Inflammatory macrophage (primary cell): Measurements from ENCODE around the gene FAM72A.
"Not testable (repeated sequence)": the region's sequence is repeated elsewhere in the genome, so short reads cannot be mapped to it uniquely, and the experiment has no call there.

Source experiments
- DNase-seq, 2 donors: peaks; one replicate each; pipeline ENCODE4 v3.0.0-alpha.2; 2020 to 2022
- total RNA-seq, 18 experiments: gene quantifications; one replicate each; lab custom pipeline; 2026; ENCODE audit warnings: mixed read lengths in 6 of 18, inconsistent platforms in 2 of 18; lab: John Stamatoyannopoulos, UW

FAM72A gene
- 1.1 to 5.7 (median 2.4) reads per million in 18 experiments for total RNA-seq

GRCh38 chr1:206202789-206203363 lies at the start of gene FAM72A:
FAM72A (minus strand) TSS chr1:206202839; CDS start chr1:206202025, 814 bp downstream.
- DNase-seq, result peak; percentile 99 to 100

- DNase-seq, result not testable (repeated sequence)
These were observed 48.5 kb upstream of the FAM72A start for GRCh38 chr1:206250953-206251681.

- DNase-seq, result not testable (repeated sequence)
These were observed 43.7 kb upstream of the FAM72A start for GRCh38 chr1:206246129-206246886.

GRCh38 chr1:206245479-206245878 lies 42.8 kb upstream of the FAM72A start:
- DNase-seq, result not testable (repeated sequence)

GRCh38 chr1:206243335-206243734 lies 40.7 kb upstream of the FAM72A start:
- DNase-seq, result peak; percentile 65 to 71

- DNase-seq, result peak; percentile 32 to 40
These were observed 37.6 kb upstream of the FAM72A start for GRCh38 chr1:206240288-206240687.

GRCh38 chr1:206235190-206235589 lies 32.6 kb upstream of the FAM72A start:
- DNase-seq, result not testable (repeated sequence)

- not testable (repeated sequence) for DNase-seq
These were observed 31.7 kb upstream of the FAM72A start for GRCh38 chr1:206234189-206234916.

- not testable (repeated sequence) for DNase-seq
These were observed 30.5 kb upstream of the FAM72A start for GRCh38 chr1:206232970-206233645.

- DNase-seq, result not testable (repeated sequence)
These were observed 29.4 kb upstream of the FAM72A start for GRCh38 chr1:206231989-206232388.

- DNase-seq, result not testable (repeated sequence)
These were observed 26.6 kb upstream of the FAM72A start for GRCh38 chr1:206229286-206229685.

GRCh38 chr1:206226886-206227285 lies 24.2 kb upstream of the FAM72A start:
- not testable (repeated sequence) for DNase-seq

GRCh38 chr1:206225386-206225785 lies 22.7 kb upstream of the FAM72A start:
- not testable (repeated sequence) for DNase-seq

GRCh38 chr1:206224190-206224776 lies 21.6 kb upstream of the FAM72A start:
- DNase-seq, result not testable (repeated sequence)

GRCh38 chr1:206221585-206221984 lies 18.9 kb upstream of the FAM72A start:
- DNase-seq, result not testable (repeated sequence)

- peak; percentile 42 to 78 for DNase-seq
These were observed 17.8 kb upstream of the FAM72A start for GRCh38 chr1:206220332-206221000.

GRCh38 chr1:206219514-206220331 lies 17.1 kb upstream of the FAM72A start:
- DNase-seq, result not testable (repeated sequence)

GRCh38 chr1:206218765-206219164 lies 16.1 kb upstream of the FAM72A start:
- not testable (repeated sequence) for DNase-seq

GRCh38 chr1:206218285-206218684 lies 15.6 kb upstream of the FAM72A start:
- DNase-seq, result not testable (repeated sequence)
